ENCODE measurements around the gene MSI2.

The MSI2 gene

GRCh38 chr17:57352665-57353175, 96.4 kb downstream of the MSI2 start:
- DNase-seq = no peak

GRCh38 chr17:57354673-57355072, 98.3 kb downstream of the MSI2 start:
- DNase-seq = no peak

DNA sequence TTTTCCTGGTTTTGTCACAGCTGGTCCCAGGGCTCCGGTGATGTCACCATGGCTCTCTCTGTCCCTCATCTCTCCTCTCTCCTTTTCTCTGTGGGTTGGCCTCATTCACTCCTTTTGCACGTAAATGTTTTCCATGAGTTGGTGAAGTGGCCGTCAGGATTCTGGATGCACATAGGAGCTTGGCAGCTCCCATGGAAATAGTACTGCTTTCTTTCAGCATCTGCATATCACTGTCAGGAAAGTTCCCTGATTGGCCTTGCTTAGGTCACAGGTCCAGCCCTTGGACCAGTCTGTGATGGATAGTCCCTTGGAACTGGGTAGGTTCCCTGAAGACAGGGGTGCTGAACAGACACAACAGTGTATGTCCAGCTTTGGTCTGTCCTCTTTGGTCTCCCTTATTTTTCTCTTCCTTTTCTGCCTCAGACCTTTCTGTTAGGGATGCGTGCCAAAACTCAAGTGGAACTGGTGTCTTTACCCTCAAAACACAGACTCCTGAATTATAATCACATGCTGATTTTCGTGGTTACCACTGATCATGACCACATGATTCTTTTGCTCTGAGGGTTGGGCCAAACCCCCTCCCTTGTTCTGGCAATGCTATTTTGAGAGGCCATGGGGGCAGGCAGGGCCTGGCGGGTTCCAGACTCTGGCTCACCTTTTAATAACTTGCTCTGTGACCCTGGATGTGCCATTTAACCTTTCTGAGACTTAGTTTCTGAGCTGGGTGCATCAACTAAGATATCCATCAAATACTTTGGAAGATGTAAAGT, 99.0 kb downstream of the MSI2 start:
- DNase-seq = no peak

DNA sequence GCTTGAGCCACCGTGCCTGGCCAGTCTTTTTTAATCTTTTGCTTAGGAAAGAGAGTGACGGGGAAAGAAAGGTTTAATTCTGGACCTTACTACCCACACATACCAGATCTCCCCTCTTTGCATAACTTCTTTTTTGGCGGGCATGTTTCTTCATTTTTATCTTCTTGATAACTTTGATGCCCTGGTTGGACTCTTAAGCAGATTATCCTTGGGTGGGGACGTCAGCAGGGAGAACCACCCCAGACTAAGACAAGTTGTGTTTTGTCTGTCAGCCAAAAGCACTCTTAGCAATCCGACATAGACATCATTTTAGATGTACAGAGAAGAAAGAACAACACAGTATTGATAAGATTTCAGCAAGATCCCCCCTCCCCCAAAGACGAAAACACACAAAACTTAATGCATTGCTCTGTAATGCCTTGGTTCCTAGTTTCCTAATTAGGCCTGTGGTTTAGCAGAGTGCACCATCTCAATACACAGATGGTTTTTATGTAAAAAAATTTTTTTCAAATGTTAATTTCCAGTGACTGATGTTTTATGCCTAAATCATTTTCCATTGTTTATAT, 99.9 kb downstream of the MSI2 start:
- no peak for DNase-seq

DNA sequence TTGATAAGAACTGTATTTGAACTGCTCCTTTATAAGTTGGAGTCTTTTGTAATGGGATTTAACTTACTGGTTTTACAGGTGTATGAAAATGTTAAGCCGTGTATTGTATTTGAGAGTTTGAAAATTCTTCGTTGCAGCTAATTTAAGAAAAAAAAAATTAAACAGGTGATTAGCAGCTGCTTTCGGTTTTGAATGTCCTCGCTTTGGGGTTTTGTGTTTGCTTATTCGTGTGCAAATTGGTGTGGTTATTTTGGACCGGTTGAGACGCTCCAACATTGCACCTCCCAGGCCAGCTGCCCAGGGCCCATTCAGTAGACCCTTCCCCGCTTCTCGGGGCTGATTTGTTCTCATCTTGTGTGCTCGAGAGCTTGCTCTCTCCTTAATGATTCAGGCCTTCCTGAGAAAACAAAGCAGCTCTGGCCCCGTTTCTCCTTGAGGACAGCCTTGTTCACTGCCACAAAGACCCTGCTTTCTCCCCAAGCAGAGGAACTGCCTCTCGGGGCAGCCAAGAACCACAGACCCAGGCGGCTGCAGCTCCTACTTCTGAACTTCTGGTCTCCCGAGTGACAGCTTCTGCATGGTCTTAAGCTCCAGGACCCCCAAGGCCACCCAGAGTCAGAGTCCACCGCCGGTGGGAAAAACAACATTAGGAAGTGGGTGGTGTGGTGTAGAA, 100.5 kb downstream of the MSI2 start:
- DNase-seq = no peak

DNA sequence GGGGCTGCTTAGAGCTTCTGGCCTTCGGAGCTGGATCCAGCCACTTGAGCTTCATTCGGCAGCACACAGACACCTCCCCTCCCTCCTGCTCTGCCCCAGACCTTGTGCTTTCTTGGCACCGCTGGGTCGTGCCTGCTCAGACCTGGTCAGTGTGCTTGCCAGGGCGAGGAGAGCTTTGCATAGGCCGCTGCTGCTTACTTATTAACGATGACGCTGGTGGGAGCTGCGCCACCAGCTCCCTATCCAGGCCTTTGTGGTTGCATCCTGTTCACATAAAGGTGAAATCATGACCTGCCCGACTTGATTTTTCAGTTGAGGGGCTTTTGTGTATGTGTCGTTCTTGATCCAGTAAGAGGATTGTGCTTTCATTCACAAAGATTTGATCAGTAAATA, 101.1 kb downstream of the MSI2 start:
- no peak for DNase-seq

GRCh38 chr17:57357830-57358430, 101.6 kb downstream of the MSI2 start:
- no peak for DNase-seq

DNA sequence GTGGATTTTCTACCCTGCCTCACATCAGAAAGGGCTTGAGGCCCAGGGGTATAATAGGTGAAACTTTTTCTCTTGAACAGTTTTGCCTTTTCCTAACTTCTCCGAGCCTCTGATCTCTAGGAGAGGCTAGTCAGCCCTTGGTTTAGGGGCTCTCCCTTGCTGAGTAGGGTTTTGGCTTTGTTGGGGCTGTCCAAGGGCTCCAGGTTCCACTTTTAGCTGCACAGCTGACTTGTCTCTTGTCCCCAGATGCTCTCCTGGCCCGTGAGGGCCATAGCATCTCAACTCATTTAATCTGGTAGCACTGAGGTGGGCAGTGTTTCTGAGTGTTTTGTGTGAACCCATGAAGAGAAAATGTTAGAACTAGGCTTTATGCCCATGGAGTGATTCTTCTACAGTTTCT, 103.9 kb downstream of the MSI2 start:
- DNase-seq = no peak

- no peak for DNase-seq
Measured at GRCh38 chr17:57362797-57363556, 106.7 kb downstream of the MSI2 start.

DNA sequence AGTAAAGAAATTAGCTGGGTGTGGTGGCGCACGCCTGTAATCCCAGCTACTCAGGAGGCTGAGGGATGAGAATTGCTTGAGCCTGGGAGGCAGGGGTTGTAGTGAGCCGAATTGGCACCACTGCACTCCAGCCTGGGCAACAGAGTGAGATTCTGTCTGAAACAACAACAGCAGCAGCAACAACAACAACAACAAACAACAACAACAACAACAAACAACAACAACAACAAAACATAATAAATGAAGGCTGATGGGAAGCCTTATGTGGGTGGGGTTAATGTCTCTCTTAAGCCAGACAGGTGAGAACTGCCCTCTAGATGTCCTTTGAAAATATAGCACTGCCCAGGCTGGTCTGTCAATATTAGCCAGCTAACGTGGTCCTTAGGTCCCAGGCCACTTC, 107.3 kb downstream of the MSI2 start:
- DNase-seq = no peak

- no peak for DNase-seq
Measured at GRCh38 chr17:57363998-57364643, 107.8 kb downstream of the MSI2 start.

DNA sequence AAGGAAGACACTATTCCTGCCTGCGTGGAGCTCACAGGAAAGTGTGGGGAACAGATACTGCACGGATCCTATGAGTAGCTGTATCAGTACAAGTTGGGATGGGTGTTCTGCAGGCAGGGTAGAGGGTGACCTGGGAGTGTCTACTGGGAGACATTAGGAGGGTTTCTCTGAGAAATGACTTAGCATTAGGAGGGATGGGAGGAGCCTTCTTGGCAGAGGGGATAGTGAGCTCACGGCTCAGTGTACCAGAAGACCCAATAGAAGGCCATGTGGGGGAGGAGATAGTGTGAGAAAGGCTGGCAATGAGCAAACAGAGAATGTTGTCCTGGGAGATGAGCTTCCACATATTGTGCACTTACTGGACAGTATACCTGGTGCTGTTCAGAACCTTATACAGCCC, 109.1 kb downstream of the MSI2 start:
- DNase-seq = no peak

- no peak for DNase-seq
Measured at GRCh38 chr17:57366177-57366557, 109.8 kb downstream of the MSI2 start.

GRCh38 chr17:57366558-57367351, 110.4 kb downstream of the MSI2 start:
- DNase-seq = no peak

DNA sequence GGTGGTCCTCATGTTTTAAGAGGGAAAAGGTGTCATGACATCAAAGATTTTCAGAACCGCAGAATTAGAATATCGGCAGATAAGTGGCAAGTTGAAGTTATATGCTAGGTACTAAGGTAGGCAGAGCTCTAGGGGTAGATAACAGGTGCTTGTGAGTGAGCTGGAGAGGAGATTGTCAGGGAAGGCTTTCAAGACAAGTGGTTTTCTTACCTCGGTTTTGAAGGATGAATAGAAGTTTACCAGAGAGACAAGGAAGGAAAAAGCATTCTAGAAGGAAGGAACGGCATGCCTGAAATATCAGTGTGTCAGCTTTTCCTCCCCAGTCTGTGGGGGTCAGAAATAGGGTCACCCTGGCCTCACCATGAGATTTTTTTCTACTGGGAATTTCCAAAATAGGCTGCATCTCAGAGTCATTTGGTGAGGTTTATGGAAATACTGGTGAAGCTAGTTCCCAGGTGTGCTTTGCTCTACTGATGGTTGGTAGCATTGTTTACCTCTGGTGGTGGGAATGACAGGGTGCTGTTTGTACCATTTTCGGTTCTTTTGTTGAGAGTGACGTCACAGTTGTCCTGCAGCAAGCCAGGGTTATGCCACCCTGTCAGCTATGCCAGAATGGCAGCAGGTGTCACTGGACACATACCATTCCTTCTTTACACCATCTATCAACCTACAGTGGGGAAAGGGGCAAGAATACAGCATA, 112.5 kb downstream of the MSI2 start:
- DNase-seq = no peak

DNA sequence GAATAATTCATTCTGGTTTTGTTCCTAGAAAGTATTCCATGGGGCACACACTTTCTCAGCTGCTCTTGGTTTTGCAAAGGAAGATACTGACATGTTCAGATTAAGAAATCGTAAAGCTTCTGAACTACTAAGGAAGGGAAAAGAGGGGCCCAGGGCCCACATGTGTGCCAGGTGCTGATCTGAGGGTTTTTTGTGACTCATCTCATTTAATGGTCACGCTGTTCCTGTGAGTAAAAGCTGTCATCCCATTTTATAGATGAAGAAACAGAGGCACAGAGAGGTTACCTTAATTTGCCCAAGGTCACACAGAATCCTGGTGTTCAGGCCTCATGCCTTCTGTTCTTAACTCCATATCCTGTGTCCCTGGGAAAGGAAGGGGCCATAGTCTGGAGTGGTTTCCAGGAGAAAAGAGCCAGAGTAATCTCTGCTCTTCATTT, 113.2 kb downstream of the MSI2 start:
- DNase-seq = no peak

DNA sequence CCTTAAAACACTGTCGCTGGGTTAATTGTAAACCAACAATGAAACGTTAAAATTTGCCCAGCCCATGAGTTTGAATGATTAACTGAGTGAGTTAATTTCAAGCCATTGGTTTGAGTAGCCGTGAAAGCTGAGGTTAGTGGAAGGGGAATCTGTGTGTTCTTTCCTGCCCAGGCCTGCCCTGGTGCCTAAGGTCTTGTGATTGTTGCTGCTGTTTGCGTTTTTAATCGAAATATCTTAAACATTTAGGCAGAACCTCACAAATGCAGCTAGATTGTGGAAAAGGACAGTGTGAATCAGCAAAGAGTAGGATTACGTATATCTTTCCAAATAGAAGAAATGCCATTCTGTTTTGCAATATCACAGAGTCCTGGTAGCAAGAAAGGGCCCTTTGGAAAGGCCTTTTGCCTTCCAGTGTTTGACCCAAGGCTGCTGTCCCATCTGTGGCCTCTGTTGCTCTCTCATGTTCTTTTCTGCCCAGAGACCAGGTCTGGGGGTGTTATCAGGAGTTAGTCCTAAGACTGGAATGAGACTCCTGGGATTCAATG, 113.8 kb downstream of the MSI2 start:
- no peak for DNase-seq

DNA sequence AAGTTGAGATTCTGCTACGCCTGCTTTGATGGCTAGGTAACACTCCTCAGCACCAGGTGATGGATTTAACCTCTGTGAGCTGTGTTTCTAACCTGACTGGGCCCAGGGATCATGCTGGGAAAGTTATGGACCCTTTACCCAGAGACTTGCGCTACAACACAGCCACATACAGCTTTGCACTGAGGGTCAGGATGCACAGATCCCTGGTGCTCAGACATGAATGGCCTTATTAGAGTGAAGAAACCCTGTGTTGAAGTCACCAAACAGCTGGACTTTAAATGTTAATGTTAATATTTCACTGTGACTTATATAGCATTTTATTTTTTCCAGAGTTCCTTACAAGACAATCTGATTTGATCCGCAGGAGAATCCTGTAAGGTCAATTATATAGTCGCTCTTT, 114.3 kb downstream of the MSI2 start:
- DNase-seq = no peak

DNA sequence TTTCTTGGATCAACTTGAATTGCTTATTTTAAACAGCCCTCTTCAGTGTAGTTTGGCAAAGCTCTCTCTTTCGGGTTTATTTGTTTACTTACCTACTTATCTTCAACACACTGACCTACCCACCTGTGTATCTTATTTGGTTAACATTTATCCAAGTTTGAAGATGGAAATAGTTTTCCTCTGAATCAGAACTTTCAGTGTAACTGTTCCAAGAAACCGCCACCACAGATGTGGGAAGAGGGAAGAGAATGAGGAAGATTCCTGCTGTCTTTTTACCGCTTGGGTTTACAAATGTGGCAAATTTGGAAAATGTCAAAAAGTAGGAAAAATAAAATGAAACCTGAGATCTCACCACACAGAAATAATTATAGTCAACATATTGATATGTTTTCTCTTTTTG, 115.8 kb downstream of the MSI2 start:
- no peak for DNase-seq

DNA sequence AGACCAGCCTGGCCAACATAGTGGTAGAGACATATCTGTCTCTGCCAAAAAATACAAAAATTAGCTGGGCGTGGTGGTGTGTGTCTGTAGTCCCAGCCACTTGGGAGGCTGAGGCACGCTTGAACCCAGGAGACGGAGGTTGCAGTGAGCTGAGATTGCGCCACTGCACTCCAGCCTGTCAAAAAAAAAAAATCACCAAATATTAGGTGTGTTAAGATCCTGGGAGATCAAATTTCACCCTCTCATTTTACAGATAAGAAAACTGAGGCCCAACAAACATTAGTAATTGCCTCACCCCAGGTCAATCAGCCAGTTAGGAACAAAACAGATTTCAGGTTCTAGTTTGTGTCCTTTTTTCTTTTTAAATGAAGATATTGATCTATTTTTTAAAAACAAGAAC, 116.7 kb downstream of the MSI2 start:
- no peak for DNase-seq

DNA sequence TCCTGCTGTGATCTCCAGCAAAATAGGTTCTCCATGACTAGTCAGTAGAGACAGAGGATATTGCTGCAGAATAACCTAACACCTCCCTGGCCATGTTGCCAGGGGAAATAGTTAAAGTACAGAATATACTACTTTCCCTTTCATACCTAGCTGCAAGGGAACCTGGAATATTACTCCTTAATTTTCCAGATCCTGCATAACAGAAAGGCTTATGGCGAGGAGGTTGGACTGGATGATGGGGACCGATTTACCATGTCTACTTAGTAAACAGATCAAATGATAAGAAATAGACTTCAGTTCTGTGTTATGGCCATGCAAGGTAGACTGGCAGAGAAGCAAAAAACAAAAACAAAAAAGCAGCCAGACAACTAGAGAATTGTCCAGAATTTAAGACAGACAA, 117.4 kb downstream of the MSI2 start:
- DNase-seq = no peak
